Activated CD4-positive, CD25-positive, alpha-beta regulatory T cell treated with anti-CD3 and anti-CD28 coated beads, Interleukin-2, amount 50 U/mL, for 72 hours (primary cell): ENCODE results near the gene RAD51B.

Experiments used
- DNase-seq: peaks from one replicate; pipeline ENCODE4 v3.0.0; 2021

The RAD51B gene

GRCh38 chr14:68506645-68507419 lies 687.3 kb downstream of the RAD51B start:
- DNase-seq: no peak

DNA sequence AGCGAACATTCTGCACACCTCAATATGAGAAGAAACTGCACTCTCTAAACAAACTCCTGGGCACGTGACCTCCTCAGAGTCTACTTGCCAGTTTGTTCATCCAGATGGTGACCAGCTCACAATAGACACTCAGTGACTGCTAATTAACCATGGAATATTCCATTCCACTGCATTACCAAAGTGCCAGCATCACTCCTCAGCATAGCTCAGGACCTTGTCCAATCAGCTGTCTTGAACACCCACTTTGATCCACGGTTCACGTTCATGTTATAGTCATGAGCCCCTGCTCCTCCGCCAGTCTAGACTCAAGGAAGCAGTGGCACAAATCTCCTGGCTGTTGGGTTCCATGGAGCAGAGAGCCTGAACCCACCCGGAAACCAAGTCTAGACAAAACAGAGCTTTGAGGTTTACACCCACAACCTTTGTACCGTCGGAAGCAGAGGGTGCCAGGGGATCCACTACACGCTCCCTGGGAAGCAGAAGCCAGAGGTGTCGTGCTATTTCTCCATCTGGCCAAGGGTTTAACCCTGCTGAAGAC lies 688.0 kb downstream of the RAD51B start:
- DNase-seq: no peak

- no peak for DNase-seq
Observed at GRCh38 chr14:68508581-68508980, 689.0 kb downstream of the RAD51B start.

GRCh38 chr14:68509188-68509983 lies 689.8 kb downstream of the RAD51B start:
- no peak for DNase-seq

- no peak for DNase-seq
Observed at GRCh38 chr14:68510201-68511128, 690.9 kb downstream of the RAD51B start.

DNA sequence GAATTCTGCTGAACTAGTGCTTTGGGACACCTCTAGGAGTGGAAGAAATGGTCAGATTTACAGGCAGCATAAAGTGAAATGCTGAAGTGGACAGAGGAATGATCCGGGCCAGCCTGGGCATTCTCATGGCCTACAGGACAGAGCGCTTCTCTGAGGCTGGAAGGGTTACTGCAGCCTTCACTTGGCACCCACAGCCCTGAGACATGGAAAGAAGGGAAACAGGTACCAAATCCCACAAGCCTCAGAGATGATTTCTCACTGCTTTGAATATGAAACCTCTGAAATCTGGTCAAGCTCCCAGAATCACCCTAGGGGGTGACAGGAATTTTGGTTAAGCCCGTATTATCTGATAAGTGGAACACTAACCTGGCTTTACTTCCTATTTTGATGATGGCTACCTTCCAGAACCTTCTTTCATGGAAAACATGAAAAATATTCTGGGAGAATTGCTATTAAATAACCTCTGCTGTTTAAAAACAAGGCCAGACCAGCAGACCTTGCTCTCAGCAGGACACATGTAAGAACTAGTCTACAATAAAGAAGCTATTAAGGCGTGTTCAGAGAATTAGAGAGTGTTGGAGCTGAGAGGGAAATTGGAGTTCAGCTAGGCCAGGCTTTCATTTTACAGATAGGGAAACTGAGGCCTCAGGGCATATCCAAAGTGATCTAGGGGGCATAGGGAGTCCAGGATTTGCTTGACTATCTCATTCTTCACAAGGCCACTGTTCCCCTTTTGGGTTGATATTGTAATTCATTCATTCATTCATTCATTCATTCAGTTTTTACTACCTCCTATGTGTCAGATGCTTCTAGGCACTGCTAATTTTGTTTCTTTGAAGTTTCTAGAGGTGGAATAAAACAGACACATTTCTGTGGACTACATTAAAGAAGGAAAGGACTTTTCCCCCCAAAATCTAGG lies 691.8 kb downstream of the RAD51B start:
- no peak for DNase-seq

DNA sequence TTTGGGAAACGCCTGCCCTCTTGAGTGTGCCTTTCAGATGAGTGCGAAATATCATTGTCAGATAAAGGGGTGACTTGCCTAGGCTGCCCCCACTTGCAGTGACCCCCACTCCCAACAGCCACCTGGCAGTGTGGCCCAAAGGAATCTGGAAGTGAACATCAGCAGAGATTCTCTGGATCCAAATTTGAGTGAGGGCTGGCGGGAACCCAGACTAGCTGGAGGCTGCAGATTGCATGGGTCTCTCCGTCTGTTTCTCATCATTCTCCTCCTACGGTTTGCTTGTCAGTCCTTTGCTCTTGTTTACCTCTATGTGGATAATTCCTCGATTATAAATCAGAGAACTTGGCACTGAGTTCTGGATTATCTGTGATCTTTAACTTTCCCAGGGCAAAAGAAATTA lies 692.5 kb downstream of the RAD51B start:
- no peak for DNase-seq

GRCh38 chr14:68513137-68513536 lies 693.6 kb downstream of the RAD51B start:
- no peak for DNase-seq

- DNase-seq: no peak
Observed at GRCh38 chr14:68513838-68514607, 694.4 kb downstream of the RAD51B start.

DNA sequence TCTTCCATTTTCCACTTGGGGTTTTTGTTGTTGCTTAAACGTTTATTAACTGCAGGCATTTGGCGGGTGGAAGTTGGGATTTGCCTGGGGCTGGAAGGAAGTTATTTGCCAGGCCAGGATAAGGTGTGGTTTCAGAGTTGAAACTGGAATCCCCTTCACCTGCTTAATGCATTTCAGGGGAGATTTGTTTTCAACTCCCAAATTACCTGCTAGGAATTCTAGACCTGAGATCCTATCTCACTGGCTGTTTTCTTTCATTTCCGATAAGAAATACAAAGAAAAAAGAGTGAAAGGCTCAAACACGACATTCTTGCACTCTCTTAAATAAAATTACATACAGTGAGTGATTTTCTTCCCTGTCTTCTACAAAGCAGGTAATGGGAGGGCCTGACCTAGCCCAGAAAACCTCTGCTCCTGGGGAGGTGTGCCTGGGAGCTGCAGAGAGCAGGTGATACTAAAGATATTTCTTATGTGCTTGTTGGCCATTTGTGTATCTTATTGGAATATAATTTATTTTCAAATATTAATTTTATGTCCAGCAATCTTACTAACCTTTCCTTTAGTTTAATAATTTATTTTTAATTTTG lies 695.1 kb downstream of the RAD51B start:
- DNase-seq: no peak

GRCh38 chr14:68516342-68516741 lies 696.8 kb downstream of the RAD51B start:
- no peak for DNase-seq

DNA sequence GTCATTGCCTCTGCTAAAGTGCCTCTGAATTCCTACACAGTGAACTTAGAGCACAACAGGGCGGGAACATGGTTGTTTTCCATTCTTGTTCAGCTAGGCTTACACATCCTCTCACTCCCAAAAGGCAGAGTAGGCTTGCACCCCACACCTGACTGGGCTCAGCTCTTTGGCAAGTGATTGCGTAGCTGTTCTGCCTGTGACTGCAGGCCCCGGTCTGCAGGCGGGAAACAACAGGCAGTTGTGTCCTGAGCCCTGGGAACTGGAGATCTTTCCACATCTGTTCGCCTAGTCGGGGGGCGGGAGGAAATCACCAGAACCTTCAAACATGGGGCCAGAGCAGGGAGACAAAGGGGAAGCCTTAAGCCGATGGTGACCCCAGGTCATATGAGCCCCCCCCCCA lies 698.6 kb downstream of the RAD51B start:
- DNase-seq: no peak

- DNase-seq: no peak
Observed at GRCh38 chr14:68518761-68519670, 699.4 kb downstream of the RAD51B start.

GRCh38 chr14:68519671-68520187 lies 700.1 kb downstream of the RAD51B start:
- no peak for DNase-seq

DNA sequence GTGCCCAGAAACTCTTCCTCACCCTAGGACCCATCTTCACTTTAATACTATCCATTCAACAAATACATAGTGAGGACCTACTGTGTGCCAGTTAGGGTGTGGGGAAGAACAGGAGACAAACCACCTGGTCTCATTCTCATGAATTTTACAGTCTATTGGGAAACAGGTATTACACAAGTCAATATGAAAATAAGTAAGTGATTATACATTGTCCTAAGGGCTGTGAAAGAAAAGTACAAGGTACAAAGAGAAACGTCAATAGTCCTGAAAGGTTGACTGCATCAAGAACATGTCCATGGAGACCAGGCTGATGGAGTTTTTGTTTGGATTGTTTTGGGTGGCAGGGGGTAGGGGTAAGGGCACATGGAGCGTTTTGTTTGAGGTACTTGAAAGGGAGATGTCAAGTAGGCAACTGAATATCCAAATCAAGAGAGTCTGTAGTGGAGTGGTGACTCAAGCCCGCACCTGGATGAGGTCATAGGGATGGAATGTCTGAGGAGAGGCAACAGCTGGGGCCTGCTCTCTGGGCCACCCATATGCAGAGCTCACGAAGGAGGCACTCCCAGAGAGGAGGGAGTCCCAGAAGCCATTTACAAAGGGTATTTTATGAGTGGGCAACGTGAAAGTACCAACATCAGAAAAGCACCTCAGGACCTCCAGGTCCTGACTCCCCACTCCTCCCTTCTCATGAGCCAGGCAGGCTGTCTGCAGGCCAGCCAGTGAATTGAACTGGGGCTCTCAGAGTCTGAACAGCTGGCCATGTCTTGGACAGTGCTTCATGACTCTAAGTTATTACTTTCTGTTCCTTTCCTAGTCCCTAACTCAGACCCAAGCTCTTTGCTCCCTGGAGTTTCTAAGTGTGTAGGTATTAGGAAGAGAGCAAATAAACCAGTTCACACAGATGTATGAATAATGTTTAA lies 701.3 kb downstream of the RAD51B start:
- DNase-seq: no peak

- no peak for DNase-seq
Observed at GRCh38 chr14:68521557-68521901, 702.0 kb downstream of the RAD51B start.

GRCh38 chr14:68521961-68522509 lies 702.5 kb downstream of the RAD51B start:
- DNase-seq: no peak
